Liver (tissue), 9 donors: ENCODE results near the gene TXNDC17. TPM values are rescaled to one million over a fixed set of nuclear protein-coding genes. Genes with fewer than 3 reads are reported as not detected.

ENCODE experiments used
- DNase-seq: peaks from one replicate; pipeline ENCODE4 v3.0.0-alpha.2; 2017; ENCODE audit warnings: low spot score
- H3K27ac ChIP-seq, 2 donors: one replicate each; pipeline ENCODE4 v1.7.0; 2013; ENCODE audit warnings: inconsistent platforms in 2 of 2, low read length in 2 of 2, control low read depth in 1 of 2, low read depth in 1 of 2, mild to moderate bottlenecking in 1 of 2
- H3K27me3 ChIP-seq, 4 donors: one replicate each; pipeline versions ENCODE4 v1.6.1 to v1.7.0; 2013; ENCODE audit warnings: low read length in 3 of 4, inconsistent platforms in 1 of 4, mild to moderate bottlenecking in 1 of 4, moderate library complexity in 1 of 4; ENCODE audit not compliant: control insufficient read depth in 4 of 4, insufficient read depth in 4 of 4
- H3K36me3 ChIP-seq, 4 donors: one replicate each; pipeline versions ENCODE4 v1.6.1 to v1.7.0; 2013; ENCODE audit warnings: low read length in 3 of 4, mild to moderate bottlenecking in 3 of 4, low read depth in 1 of 4, moderate library complexity in 1 of 4; ENCODE audit not compliant: control insufficient read depth in 4 of 4, insufficient read depth in 3 of 4
- H3K4me1 ChIP-seq, 4 donors: one replicate each; pipeline versions ENCODE4 v1.6.1 to v1.7.0; 2013; ENCODE audit warnings: low read length in 3 of 4, mild to moderate bottlenecking in 3 of 4, moderate library complexity in 1 of 4; ENCODE audit not compliant: control insufficient read depth in 4 of 4, insufficient read depth in 4 of 4
- H3K4me3 ChIP-seq, 3 donors: one replicate each; pipeline versions ENCODE4 v1.6.1 to v1.7.0; 2013; ENCODE audit warnings: low read length in 3 of 3, control low read depth in 1 of 3, low read depth in 1 of 3, mild to moderate bottlenecking in 1 of 3
- H3K9ac ChIP-seq, 2 donors: one replicate each; pipeline ENCODE4 v1.7.0; 2013; ENCODE audit warnings: low read length in 2 of 2, mild to moderate bottlenecking in 2 of 2, moderate library complexity in 2 of 2, control low read depth in 1 of 2, low read depth in 1 of 2
- H3K9me3 ChIP-seq, 4 donors: one replicate each; pipeline versions ENCODE4 v1.6.1 to v1.7.0; 2013; ENCODE audit warnings: low read length in 3 of 4; ENCODE audit not compliant: control insufficient read depth in 4 of 4
- FOXA1 ChIP-seq: IDR thresholded peaks from 2 replicates; pipeline ENCODE4 v1.6.1; 2016; ENCODE audit warnings: antibody characterized with exemption
- FOXA2 ChIP-seq: IDR thresholded peaks from 2 replicates; pipeline ENCODE4 v1.6.1; 2016; ENCODE audit warnings: antibody characterized with exemption
- GABPA ChIP-seq, 2 donors: IDR thresholded peaks in 1 of 2; conservative IDR thresholded peaks in 1 of 2; 2 replicates each; pipeline ENCODE4 v1.6.1; 2016; ENCODE audit warnings: antibody characterized with exemption in 2 of 2, mild to moderate bottlenecking in 1 of 2, moderate library complexity in 1 of 2
- HNF4A ChIP-seq, 2 donors: conservative IDR thresholded peaks; 2 replicates each; pipeline ENCODE4 v1.6.1; 2016; ENCODE audit warnings: antibody characterized with exemption in 2 of 2, mild to moderate bottlenecking in 2 of 2
- HNF4G ChIP-seq: IDR thresholded peaks from 2 replicates; pipeline ENCODE4 v1.6.1; 2016; ENCODE audit warnings: antibody characterized with exemption
- JUND ChIP-seq, 2 donors: IDR thresholded peaks; 2 replicates each; pipeline ENCODE4 v1.6.1; 2016; ENCODE audit warnings: antibody characterized with exemption in 2 of 2
- NR2F2 ChIP-seq: IDR thresholded peaks from 2 replicates; pipeline ENCODE4 v1.6.1; 2016; ENCODE audit warnings: antibody characterized with exemption
- RAD21 ChIP-seq, 2 donors: IDR thresholded peaks; 2 replicates each; pipeline ENCODE4 v1.6.1; 2016; ENCODE audit warnings: antibody characterized with exemption in 2 of 2, mild to moderate bottlenecking in 2 of 2
- RXRA ChIP-seq, 2 donors: IDR thresholded peaks; 2 replicates each; pipeline ENCODE4 v1.6.1; 2017 to 2018; ENCODE audit warnings: antibody characterized with exemption in 2 of 2, mild to moderate bottlenecking in 1 of 2
- SP1 ChIP-seq: IDR thresholded peaks from 2 replicates; pipeline ENCODE4 v1.6.1; 2018; ENCODE audit warnings: antibody characterized with exemption, mild to moderate bottlenecking
- TAF1 ChIP-seq: conservative IDR thresholded peaks from 2 replicates; pipeline ENCODE4 v1.6.1; 2016; ENCODE audit warnings: antibody characterized with exemption, mild to moderate bottlenecking
- YY1 ChIP-seq: IDR thresholded peaks from 2 replicates; pipeline ENCODE4 v1.6.1; 2016; ENCODE audit warnings: antibody characterized with exemption, mild to moderate bottlenecking
- WGBS: extraction: QIAGEN DNeasy Blood & Tissue Kit; methylation state at CpG from one replicate; pipeline ENCODE4 v1.1.7; 2013; 5-methylcytosine and 5-hydroxymethylcytosine counted together
- polyA plus RNA-seq, 2 donors: library from polyadenylated mRNA; stranded (reverse) in 1 of 2; unstranded in 1 of 2; fragments of 200-250 nt in 1 of 2; fragments of >200 nt in 1 of 2; fragmentation: Nextera tagmentation in 1 of 2; extraction: Ambion mirVana in 1 of 2; gene quantifications; one replicate each; pipeline versions ENCODE4 v1.2.1 to v1.2.3, GENCODE V29; 2013 to 2015
- total RNA-seq, 2 donors: library from RNA; depleted of rRNA; stranded (reverse); fragments of >200 nt; gene quantifications; one replicate each; pipeline ENCODE4 v1.2.3, GENCODE V29; 2014
- TF ChIP-seq, protein P1 (sequence below): IDR thresholded peaks from 2 replicates; pipeline ENCODE4 v1.6.1; 2016; ENCODE audit warnings: antibody characterized with exemption
- TF ChIP-seq, protein P2 (sequence below): IDR thresholded peaks from 2 replicates; pipeline ENCODE4 v1.6.1; 2016; ENCODE audit warnings: antibody characterized with exemption, mild to moderate bottlenecking
- TF ChIP-seq, protein P3 (sequence below): IDR thresholded peaks from 2 replicates; pipeline ENCODE4 v1.6.1; 2016; ENCODE audit warnings: antibody characterized with exemption
- TF ChIP-seq, protein P4 (sequence below): IDR thresholded peaks from 2 replicates; pipeline ENCODE4 v1.6.1; 2016; ENCODE audit warnings: antibody characterized with exemption
- TF ChIP-seq, protein P5 (sequence below): fragments of 150-350 bp; IDR thresholded peaks from 2 replicates; pipeline ENCODE4 v1.5.1; 2017; ENCODE audit warnings: improper control_type of control experiment, low read depth, low read length; ENCODE audit not compliant: missing input control
- donor health status: healthy.
- donor health status: healthy.
- donor health status: healthy.
- donor health status: healthy.
- donor health status: healthy.

The TXNDC17 gene
- total and polyA plus RNA-seq, 4 donors: 32.9 to 329 (median 99.6) TPM

DNA sequence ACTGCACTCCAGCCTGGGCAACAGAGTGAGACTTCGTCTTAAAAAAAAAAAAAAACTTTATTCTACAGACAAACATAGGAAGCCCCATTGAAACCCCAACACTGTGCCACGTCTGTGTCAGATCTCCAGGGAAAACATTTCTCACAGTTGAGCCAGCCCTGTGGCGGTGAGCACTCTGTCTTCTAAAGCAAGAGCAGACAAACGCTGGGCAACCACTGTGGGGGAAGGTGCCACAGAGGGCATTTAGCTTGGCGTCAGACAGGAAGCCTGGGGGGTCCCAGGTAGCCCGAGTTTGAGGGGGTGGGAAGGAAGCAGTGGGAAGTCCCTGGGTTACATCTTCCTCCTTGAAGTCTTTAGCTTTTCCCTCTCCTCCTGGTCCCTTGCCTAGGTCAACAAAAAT lies 26.7 kb downstream of the TXNDC17 start:
- H3K27ac ChIP-seq: no peak overlapping the region
- TF ChIP-seq SP1 (no peak), HNF4G (no peak), HNF4A (conservative IDR thresholded peaks at IDR 0.05) (no peak), NR2F2 (no peak), YY1 (no peak), FOXA1 (no peak), GABPA (IDR thresholded peaks at IDR 0.05 in 1 of 2, conservative IDR thresholded peaks at IDR 0.05 in 1 of 2) (no peak), TAF1 (no peak), JUND (IDR thresholded peaks at IDR 0.05) (no peak), FOXA2 (no peak), RXRA (IDR thresholded peaks at IDR 0.05) (no peak), RAD21 (IDR thresholded peaks at IDR 0.05) (no peak)
- TF ChIP-seq, protein P1, sequence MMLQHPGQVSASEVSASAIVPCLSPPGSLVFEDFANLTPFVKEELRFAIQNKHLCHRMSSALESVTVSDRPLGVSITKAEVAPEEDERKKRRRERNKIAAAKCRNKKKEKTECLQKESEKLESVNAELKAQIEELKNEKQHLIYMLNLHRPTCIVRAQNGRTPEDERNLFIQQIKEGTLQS: no peak
- TF ChIP-seq, protein P2, sequence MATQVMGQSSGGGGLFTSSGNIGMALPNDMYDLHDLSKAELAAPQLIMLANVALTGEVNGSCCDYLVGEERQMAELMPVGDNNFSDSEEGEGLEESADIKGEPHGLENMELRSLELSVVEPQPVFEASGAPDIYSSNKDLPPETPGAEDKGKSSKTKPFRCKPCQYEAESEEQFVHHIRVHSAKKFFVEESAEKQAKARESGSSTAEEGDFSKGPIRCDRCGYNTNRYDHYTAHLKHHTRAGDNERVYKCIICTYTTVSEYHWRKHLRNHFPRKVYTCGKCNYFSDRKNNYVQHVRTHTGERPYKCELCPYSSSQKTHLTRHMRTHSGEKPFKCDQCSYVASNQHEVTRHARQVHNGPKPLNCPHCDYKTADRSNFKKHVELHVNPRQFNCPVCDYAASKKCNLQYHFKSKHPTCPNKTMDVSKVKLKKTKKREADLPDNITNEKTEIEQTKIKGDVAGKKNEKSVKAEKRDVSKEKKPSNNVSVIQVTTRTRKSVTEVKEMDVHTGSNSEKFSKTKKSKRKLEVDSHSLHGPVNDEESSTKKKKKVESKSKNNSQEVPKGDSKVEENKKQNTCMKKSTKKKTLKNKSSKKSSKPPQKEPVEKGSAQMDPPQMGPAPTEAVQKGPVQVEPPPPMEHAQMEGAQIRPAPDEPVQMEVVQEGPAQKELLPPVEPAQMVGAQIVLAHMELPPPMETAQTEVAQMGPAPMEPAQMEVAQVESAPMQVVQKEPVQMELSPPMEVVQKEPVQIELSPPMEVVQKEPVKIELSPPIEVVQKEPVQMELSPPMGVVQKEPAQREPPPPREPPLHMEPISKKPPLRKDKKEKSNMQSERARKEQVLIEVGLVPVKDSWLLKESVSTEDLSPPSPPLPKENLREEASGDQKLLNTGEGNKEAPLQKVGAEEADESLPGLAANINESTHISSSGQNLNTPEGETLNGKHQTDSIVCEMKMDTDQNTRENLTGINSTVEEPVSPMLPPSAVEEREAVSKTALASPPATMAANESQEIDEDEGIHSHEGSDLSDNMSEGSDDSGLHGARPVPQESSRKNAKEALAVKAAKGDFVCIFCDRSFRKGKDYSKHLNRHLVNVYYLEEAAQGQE: no peak
- TF ChIP-seq, protein P3, sequence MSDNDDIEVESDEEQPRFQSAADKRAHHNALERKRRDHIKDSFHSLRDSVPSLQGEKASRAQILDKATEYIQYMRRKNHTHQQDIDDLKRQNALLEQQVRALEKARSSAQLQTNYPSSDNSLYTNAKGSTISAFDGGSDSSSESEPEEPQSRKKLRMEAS: no peak
- TF ChIP-seq, protein P4, sequence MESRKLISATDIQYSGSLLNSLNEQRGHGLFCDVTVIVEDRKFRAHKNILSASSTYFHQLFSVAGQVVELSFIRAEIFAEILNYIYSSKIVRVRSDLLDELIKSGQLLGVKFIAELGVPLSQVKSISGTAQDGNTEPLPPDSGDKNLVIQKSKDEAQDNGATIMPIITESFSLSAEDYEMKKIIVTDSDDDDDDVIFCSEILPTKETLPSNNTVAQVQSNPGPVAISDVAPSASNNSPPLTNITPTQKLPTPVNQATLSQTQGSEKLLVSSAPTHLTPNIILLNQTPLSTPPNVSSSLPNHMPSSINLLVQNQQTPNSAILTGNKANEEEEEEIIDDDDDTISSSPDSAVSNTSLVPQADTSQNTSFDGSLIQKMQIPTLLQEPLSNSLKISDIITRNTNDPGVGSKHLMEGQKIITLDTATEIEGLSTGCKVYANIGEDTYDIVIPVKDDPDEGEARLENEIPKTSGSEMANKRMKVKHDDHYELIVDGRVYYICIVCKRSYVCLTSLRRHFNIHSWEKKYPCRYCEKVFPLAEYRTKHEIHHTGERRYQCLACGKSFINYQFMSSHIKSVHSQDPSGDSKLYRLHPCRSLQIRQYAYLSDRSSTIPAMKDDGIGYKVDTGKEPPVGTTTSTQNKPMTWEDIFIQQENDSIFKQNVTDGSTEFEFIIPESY: no peak
- TF ChIP-seq, protein P5, sequence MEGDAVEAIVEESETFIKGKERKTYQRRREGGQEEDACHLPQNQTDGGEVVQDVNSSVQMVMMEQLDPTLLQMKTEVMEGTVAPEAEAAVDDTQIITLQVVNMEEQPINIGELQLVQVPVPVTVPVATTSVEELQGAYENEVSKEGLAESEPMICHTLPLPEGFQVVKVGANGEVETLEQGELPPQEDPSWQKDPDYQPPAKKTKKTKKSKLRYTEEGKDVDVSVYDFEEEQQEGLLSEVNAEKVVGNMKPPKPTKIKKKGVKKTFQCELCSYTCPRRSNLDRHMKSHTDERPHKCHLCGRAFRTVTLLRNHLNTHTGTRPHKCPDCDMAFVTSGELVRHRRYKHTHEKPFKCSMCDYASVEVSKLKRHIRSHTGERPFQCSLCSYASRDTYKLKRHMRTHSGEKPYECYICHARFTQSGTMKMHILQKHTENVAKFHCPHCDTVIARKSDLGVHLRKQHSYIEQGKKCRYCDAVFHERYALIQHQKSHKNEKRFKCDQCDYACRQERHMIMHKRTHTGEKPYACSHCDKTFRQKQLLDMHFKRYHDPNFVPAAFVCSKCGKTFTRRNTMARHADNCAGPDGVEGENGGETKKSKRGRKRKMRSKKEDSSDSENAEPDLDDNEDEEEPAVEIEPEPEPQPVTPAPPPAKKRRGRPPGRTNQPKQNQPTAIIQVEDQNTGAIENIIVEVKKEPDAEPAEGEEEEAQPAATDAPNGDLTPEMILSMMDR: no peak
- DNase-seq: no peak
- H3K9ac ChIP-seq: no peak overlapping the region
- no peaks in the 10 kb centered on the region for H3K36me3 ChIP-seq
- H3K27me3 ChIP-seq: no peaks in the 10 kb centered on the region
- H3K4me1 ChIP-seq: peaks cover 2 to 12% (median 9%) of the 10 kb centered on the region in 4 donors
- WGBS: 70% methylated on average over 6 of the region's 6 CpGs
- H3K4me3 ChIP-seq: no peak overlapping the region
- H3K9me3 ChIP-seq: no peaks in the 10 kb centered on the region

DNA sequence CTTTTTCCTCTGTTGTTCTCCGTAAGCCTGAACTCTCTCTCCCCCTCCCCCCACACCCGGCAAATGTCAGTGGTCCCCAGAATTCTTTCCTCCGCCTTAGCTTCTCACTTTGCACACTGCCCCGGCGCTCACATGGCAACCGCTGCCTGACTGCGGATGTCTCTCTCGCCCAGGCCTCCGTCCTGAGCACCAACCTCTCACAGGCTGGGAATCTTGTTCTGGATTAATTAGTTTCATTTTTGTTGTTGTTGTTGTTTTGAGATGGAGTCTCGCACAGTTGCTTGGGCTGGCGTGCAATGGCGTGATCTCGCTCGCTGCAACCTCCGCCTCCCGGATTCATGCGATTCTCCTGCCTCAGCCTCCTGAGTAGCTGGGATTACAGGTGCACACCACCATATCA lies 27.4 kb downstream of the TXNDC17 start:
- peaks cover 2 to 12% (median 9%) of the 10 kb centered on the region in 4 donors for H3K4me1 ChIP-seq
- H3K36me3 ChIP-seq: no peaks in the 10 kb centered on the region
- no peak for DNase-seq
- WGBS: 92% methylated on average over 17 of the region's 17 CpGs
- H3K4me3 ChIP-seq: no peak overlapping the region
- no peaks in the 10 kb centered on the region for H3K9me3 ChIP-seq
- TF ChIP-seq RAD21 (IDR thresholded peaks at IDR 0.05): no peak
- TF ChIP-seq, protein P4: no peak
- TF ChIP-seq, protein P2: no peak
- no peak overlapping the region for H3K27ac ChIP-seq
- H3K9ac ChIP-seq: no peak overlapping the region
- no peaks in the 10 kb centered on the region for H3K27me3 ChIP-seq
